Loucy (cell line): ENCODE data around the gene WDR35.

Source experiments
- H2AFZ ChIP-seq: fragments of 200-600 bp; sonication (generic); 2 replicates; pipeline ENCODE4 v1.6.0; 2016; ENCODE audit warnings: antibody characterized with exemption, mild to moderate bottlenecking, low read length, moderate library complexity
- H3F3A ChIP-seq: fragments of 200-600 bp; 2 replicates; pipeline ENCODE4 v1.6.0; 2016; ENCODE audit warnings: antibody characterized with exemption, low read depth, mild to moderate bottlenecking
- H3K27me3 ChIP-seq: fragments of 200-600 bp; sonication (generic); 2 replicates; pipeline ENCODE4 v1.6.1; 2014; ENCODE audit warnings: low read length, mild to moderate bottlenecking; ENCODE audit not compliant: insufficient read depth, poor library complexity, severe bottlenecking
- H3K36me3 ChIP-seq: fragments of 200-600 bp; sonication (generic); 2 replicates; pipeline ENCODE4 v1.6.1; 2016; ENCODE audit warnings: low read length; ENCODE audit not compliant: insufficient read depth
- H3K4me1 ChIP-seq: fragments of 200-600 bp; sonication (generic); 2 replicates; pipeline ENCODE4 v1.5.1; 2014; ENCODE audit warnings: low read length, mild to moderate bottlenecking; ENCODE audit not compliant: insufficient read depth, poor library complexity, severe bottlenecking
- H3K4me2 ChIP-seq: fragments of 200-600 bp; sonication (generic); 2 replicates; pipeline ENCODE4 v1.6.0; 2014; ENCODE audit warnings: antibody characterized with exemption, low read length, low read depth, mild to moderate bottlenecking; ENCODE audit not compliant: poor library complexity, severe bottlenecking
- H3K4me3 ChIP-seq: fragments of 200-600 bp; sonication (generic); 2 replicates; pipeline ENCODE4 v1.5.1; 2014; ENCODE audit warnings: low read length, mild to moderate bottlenecking, mixed read lengths; ENCODE audit not compliant: poor library complexity, severe bottlenecking
- H3K79me2 ChIP-seq: fragments of 200-600 bp; sonication (generic); 2 replicates; pipeline ENCODE4 v1.6.1; 2014; ENCODE audit warnings: low read length; ENCODE audit not compliant: insufficient read depth
- H3K9ac ChIP-seq: fragments of 200-600 bp; sonication (generic); 2 replicates; pipeline ENCODE4 v1.6.0; 2014; ENCODE audit warnings: mild to moderate bottlenecking, low read depth, low read length, moderate library complexity; ENCODE audit not compliant: poor library complexity, severe bottlenecking
- H3K9me2 ChIP-seq: fragments of 200-600 bp; sonication (generic); replicated peaks from 2 replicates; pipeline ENCODE4 v1.6.1; 2016; ENCODE audit warnings: low read depth, low read length, mixed read lengths
- H3K9me3 ChIP-seq: fragments of 200-600 bp; sonication (generic); 2 replicates; pipeline ENCODE4 v1.6.1; 2014; ENCODE audit warnings: mild to moderate bottlenecking, antibody characterized with exemption, low read length, low read depth; ENCODE audit not compliant: insufficient read depth
- H4K20me1 ChIP-seq: fragments of 200-600 bp; sonication (generic); 2 replicates; pipeline ENCODE4 v1.6.0; 2014; ENCODE audit warnings: antibody characterized with exemption, low read length, mild to moderate bottlenecking; ENCODE audit not compliant: insufficient read depth, poor library complexity, severe bottlenecking
- EZH2phosphoT487 ChIP-seq: fragments of 200-600 bp; IDR thresholded peaks from 2 replicates; pipeline ENCODE4 v1.6.1; 2018; ENCODE audit warnings: antibody characterized with exemption, mild to moderate bottlenecking, moderate library complexity, borderline replicate concordance
- TF ChIP-seq, protein P1 (sequence below): fragments of 200-600 bp; sonication (generic); conservative IDR thresholded peaks from 2 replicates; pipeline ENCODE4 v1.5.1; 2014; ENCODE audit warnings: mild to moderate bottlenecking, antibody characterized with exemption, low read length

The WDR35 gene

DNA sequence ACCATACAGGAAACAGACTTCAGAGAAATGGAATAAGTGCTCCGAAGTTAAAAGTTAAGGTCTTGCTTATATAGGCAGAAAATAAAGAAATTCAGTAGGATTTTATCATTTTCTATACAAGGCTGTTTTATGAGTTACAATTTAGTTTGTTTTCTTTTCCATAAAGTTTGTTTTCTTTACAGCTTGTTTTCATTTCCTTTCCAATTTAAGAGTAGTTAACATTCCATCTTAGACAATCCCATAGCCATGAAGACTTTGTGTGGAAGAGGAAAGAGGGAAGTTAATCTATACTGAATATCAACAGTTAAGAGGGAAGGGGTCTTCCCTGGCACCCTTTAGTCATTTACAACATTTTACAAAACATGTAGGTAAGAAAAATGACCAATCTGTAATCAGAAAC, 114.6 kb downstream of the WDR35 start:
- no peaks in the 10 kb centered on the region for H3K4me1 ChIP-seq
- no peak overlapping the region for H3K4me2 ChIP-seq
- no peaks in the 10 kb centered on the region for H3K36me3 ChIP-seq
- no peak overlapping the region for H3K4me3 ChIP-seq
- no peaks in the 10 kb centered on the region for H4K20me1 ChIP-seq
- H2AFZ ChIP-seq: no peak overlapping the region
- H3K9ac ChIP-seq: no peak overlapping the region
- H3K9me3 ChIP-seq: no peaks in the 10 kb centered on the region
- no peaks in the 10 kb centered on the region for H3K9me2 ChIP-seq
- H3F3A ChIP-seq: no peaks in the 10 kb centered on the region
- TF ChIP-seq, protein P1, sequence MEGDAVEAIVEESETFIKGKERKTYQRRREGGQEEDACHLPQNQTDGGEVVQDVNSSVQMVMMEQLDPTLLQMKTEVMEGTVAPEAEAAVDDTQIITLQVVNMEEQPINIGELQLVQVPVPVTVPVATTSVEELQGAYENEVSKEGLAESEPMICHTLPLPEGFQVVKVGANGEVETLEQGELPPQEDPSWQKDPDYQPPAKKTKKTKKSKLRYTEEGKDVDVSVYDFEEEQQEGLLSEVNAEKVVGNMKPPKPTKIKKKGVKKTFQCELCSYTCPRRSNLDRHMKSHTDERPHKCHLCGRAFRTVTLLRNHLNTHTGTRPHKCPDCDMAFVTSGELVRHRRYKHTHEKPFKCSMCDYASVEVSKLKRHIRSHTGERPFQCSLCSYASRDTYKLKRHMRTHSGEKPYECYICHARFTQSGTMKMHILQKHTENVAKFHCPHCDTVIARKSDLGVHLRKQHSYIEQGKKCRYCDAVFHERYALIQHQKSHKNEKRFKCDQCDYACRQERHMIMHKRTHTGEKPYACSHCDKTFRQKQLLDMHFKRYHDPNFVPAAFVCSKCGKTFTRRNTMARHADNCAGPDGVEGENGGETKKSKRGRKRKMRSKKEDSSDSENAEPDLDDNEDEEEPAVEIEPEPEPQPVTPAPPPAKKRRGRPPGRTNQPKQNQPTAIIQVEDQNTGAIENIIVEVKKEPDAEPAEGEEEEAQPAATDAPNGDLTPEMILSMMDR: no peak
- TF ChIP-seq EZH2phosphoT487: no peak
- H3K79me2 ChIP-seq: no peaks in the 10 kb centered on the region
- H3K27me3 ChIP-seq: no peaks in the 10 kb centered on the region

DNA sequence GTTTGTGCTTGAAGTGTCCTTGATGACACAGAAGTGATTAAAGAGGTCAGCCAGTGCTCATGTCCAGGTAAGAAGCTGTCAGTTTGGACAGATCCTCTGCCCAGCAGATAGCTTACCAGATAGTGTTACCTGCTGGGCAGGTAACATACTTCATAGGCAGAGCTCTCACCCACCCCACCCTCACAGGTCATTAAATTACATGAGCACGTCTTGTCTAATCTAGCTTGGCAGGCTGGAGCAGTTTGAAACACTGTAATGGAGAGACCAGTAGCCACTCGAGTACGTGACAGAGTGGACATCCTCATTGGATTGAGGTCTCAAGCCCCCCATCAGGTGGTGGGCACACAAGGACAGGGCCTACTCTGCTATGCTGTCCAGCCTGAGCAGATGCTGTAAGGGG, 115.2 kb downstream of the WDR35 start:
- Histone ChIP-seq H3K9me3 (no peaks in the 10 kb centered on the region), H3K4me2 (no peak overlapping the region), H3K4me3 (no peak overlapping the region), H3K4me1 (no peaks in the 10 kb centered on the region), H4K20me1 (no peaks in the 10 kb centered on the region), H3K27me3 (no peaks in the 10 kb centered on the region), H3K9ac (no peak overlapping the region), H3K9me2 (no peaks in the 10 kb centered on the region), H3K36me3 (no peaks in the 10 kb centered on the region), H3K79me2 (no peaks in the 10 kb centered on the region), H3F3A (no peaks in the 10 kb centered on the region), H2AFZ (no peak overlapping the region)
- TF ChIP-seq, protein P1: no peak
- no peak for TF ChIP-seq EZH2phosphoT487

GRCh38 chr2:19873014-19873413, 116.9 kb downstream of the WDR35 start:
- Histone ChIP-seq H3K4me2 (no peak overlapping the region), H3K9me2 (no peaks in the 10 kb centered on the region), H3K27me3 (no peaks in the 10 kb centered on the region), H3F3A (no peaks in the 10 kb centered on the region), H4K20me1 (no peaks in the 10 kb centered on the region), H3K9ac (no peak overlapping the region), H3K79me2 (no peaks in the 10 kb centered on the region), H3K36me3 (no peaks in the 10 kb centered on the region), H3K4me3 (no peak overlapping the region), H3K4me1 (no peaks in the 10 kb centered on the region), H2AFZ (no peak overlapping the region), H3K9me3 (no peaks in the 10 kb centered on the region)
- TF ChIP-seq, protein P1: no peak
- no peak for TF ChIP-seq EZH2phosphoT487
